Measurements from ENCODE around the gene KCNH3. TPM values are rescaled to one million over a fixed set of nuclear protein-coding genes. Genes with fewer than 3 reads are reported as not detected.
A peak's percentile ranks its signal among the peaks of the same experiment; 100 is the strongest.

The KCNH3 gene
- total RNA-seq, 1 donor from 2014 or later: not detected

- Mint-ChIP-seq H3K27ac (no peak overlapping the region), H3K9me3 (no peaks in the 10 kb centered on the region), H3K4me3 (no peak overlapping the region), H3K36me3 (peaks cover 14% of the 10 kb centered on the region), H3K4me1 (no peaks in the 10 kb centered on the region), H3K27me3 (ENCODE audit: insufficient read depth, low read depth) (no peaks in the 10 kb centered on the region)
- Histone ChIP-seq H3K27me3 (no peaks in the 10 kb centered on the region), H3K4me1 (peaks cover 8% of the 10 kb centered on the region), H3K9ac (no peak overlapping the region), H2AFZ (replicated peaks) (no peak overlapping the region), H3F3A (ENCODE audit: low read depth) (peaks cover 6% of the 10 kb centered on the region), H3K9me3 (ENCODE audit: low read depth) (no peaks in the 10 kb centered on the region), H3K27ac (no peak overlapping the region), H3K4me2 (no peak overlapping the region), H3K79me2 (ENCODE audit: low read depth) (no peaks in the 10 kb centered on the region), H4K20me1 (ENCODE audit: low read depth) (no peaks in the 10 kb centered on the region), H3K36me3 (peaks cover 6% of the 10 kb centered on the region), H3K4me3 (no peak overlapping the region)
- no peak for TF ChIP-seq EZH2phosphoT487 (IDR thresholded peaks at IDR 0.05)
- no peak for TF ChIP-seq EZH2 (IDR thresholded peaks at IDR 0.05)
- no peak for TF ChIP-seq CTCF (IDR thresholded peaks at IDR 0.05)
- no peak for DNase-seq (ENCODE audit: low spot score)
Observed at GRCh38 chr12:49491823-49492222, 47.0 kb upstream of the KCNH3 start.

GRCh38 chr12:49493900-49494299 lies 44.9 kb upstream of the KCNH3 start:
- TF ChIP-seq CTCF (IDR thresholded peaks at IDR 0.05): no peak
- Histone ChIP-seq H3K79me2 (ENCODE audit: low read depth) (no peaks in the 10 kb centered on the region), H4K20me1 (ENCODE audit: low read depth) (no peaks in the 10 kb centered on the region), H3K36me3 (peaks cover 6% of the 10 kb centered on the region), H3K4me3 (no peak overlapping the region), H2AFZ (replicated peaks) (no peak overlapping the region), H3K4me1 (peaks cover 8% of the 10 kb centered on the region), H3K9ac (no peak overlapping the region), H3K27ac (no peak overlapping the region), H3K9me3 (ENCODE audit: low read depth) (no peaks in the 10 kb centered on the region), H3F3A (ENCODE audit: low read depth) (peaks cover 6% of the 10 kb centered on the region), H3K27me3 (no peaks in the 10 kb centered on the region), H3K4me2 (no peak overlapping the region)
- Mint-ChIP-seq H3K4me3 (no peak overlapping the region), H3K36me3 (peaks cover 17% of the 10 kb centered on the region), H3K27me3 (ENCODE audit: insufficient read depth, low read depth) (no peaks in the 10 kb centered on the region), H3K4me1 (no peaks in the 10 kb centered on the region), H3K27ac (no peak overlapping the region), H3K9me3 (no peaks in the 10 kb centered on the region)
- no peak for DNase-seq (ENCODE audit: low spot score)

GRCh38 chr12:49496417-49497360 lies 42.1 kb upstream of the KCNH3 start:
- Mint-ChIP-seq H3K4me3 (no peak overlapping the region), H3K36me3 (peaks cover 18% of the 10 kb centered on the region), H3K27me3 (ENCODE audit: insufficient read depth, low read depth) (no peaks in the 10 kb centered on the region), H3K9me3 (no peaks in the 10 kb centered on the region), H3K4me1 (no peaks in the 10 kb centered on the region), H3K27ac (no peak overlapping the region)
- Histone ChIP-seq H3K27me3 (no peaks in the 10 kb centered on the region), H2AFZ (replicated peaks) (no peak overlapping the region), H3K27ac (no peak overlapping the region), H3K4me3 (no peak overlapping the region), H3K79me2 (ENCODE audit: low read depth) (no peaks in the 10 kb centered on the region), H3K4me2 (no peak overlapping the region), H4K20me1 (ENCODE audit: low read depth) (no peaks in the 10 kb centered on the region), H3F3A (ENCODE audit: low read depth) (peaks cover 6% of the 10 kb centered on the region), H3K36me3 (peaks cover 14% of the 10 kb centered on the region), H3K4me1 (peaks cover 8% of the 10 kb centered on the region), H3K9ac (no peak overlapping the region), H3K9me3 (ENCODE audit: low read depth) (no peaks in the 10 kb centered on the region)
- DNase-seq (ENCODE audit: low spot score): peak; percentile 5
- TF ChIP-seq EZH2phosphoT487 (IDR thresholded peaks at IDR 0.05) (no peak), CTCF (IDR thresholded peaks at IDR 0.05) (no peak)

All from neural progenitor cell (in vitro differentiated cells).